Measurements from ENCODE around the gene SMC6. TPM values are rescaled to one million over a fixed set of nuclear protein-coding genes. Genes with fewer than 3 reads are reported as not detected.

Gene SMC6
- total and polyA plus RNA-seq, 2 donors, result 15.9 to 23.3 TPM

GRCh38 chr2:17792515-17792914 lies 38.9 kb upstream of the SMC6 start:
- no peaks in the 10 kb centered on the region for H3K36me3 ChIP-seq (ENCODE audit: control insufficient read depth in 2 of 2, insufficient read depth in 2 of 2, low read length in 1 of 2)
- DNase-seq (ENCODE audit: low read depth in 6 of 9, low spot score in 9 of 9), result no peak
- H3K27me3 ChIP-seq (ENCODE audit: control insufficient read depth in 2 of 2, insufficient read depth in 1 of 2, low read length in 1 of 2), result no peaks in the 10 kb centered on the region
- no peaks in the 10 kb centered on the region for H3K4me1 ChIP-seq (ENCODE audit: control insufficient read depth in 2 of 2, insufficient read depth in 2 of 2, low read length in 2 of 2)
- H3K4me3 ChIP-seq (ENCODE audit: low read length in 2 of 2), result no peak overlapping the region
- 0% methylated on average over 1 of the region's 1 CpG for WGBS
- H3K27ac ChIP-seq (ENCODE audit: low read depth in 1 of 2, low read length in 1 of 2), result no peak overlapping the region
- H3K9me3 ChIP-seq (ENCODE audit: control insufficient read depth in 2 of 2, insufficient read depth in 1 of 2, low read length in 1 of 2), result no peaks in the 10 kb centered on the region

- no peak overlapping the region for H3K27ac ChIP-seq (ENCODE audit: low read depth in 1 of 2, low read length in 1 of 2)
- no peak overlapping the region for H3K4me3 ChIP-seq (ENCODE audit: low read length in 2 of 2)
- DNase-seq (ENCODE audit: low read depth in 6 of 9, low spot score in 9 of 9), result no peak
- no peaks in the 10 kb centered on the region for H3K4me1 ChIP-seq (ENCODE audit: control insufficient read depth in 2 of 2, insufficient read depth in 2 of 2, low read length in 2 of 2)
- H3K36me3 ChIP-seq (ENCODE audit: control insufficient read depth in 2 of 2, insufficient read depth in 2 of 2, low read length in 1 of 2), result no peaks in the 10 kb centered on the region
- WGBS, result 69% methylated on average over 2 of the region's 2 CpGs
- no peaks in the 10 kb centered on the region for H3K27me3 ChIP-seq (ENCODE audit: control insufficient read depth in 2 of 2, insufficient read depth in 1 of 2, low read length in 1 of 2)
- no peaks in the 10 kb centered on the region for H3K9me3 ChIP-seq (ENCODE audit: control insufficient read depth in 2 of 2, insufficient read depth in 1 of 2, low read length in 1 of 2)
Observed at GRCh38 chr2:17791817-17792130, 38.2 kb upstream of the SMC6 start.

- H3K27ac ChIP-seq (ENCODE audit: low read depth in 1 of 2, low read length in 1 of 2), result no peak overlapping the region
- no peaks in the 10 kb centered on the region for H3K9me3 ChIP-seq (ENCODE audit: control insufficient read depth in 2 of 2, insufficient read depth in 1 of 2, low read length in 1 of 2)
- H3K36me3 ChIP-seq (ENCODE audit: control insufficient read depth in 2 of 2, insufficient read depth in 2 of 2, low read length in 1 of 2), result no peaks in the 10 kb centered on the region
- DNase-seq (ENCODE audit: low read depth in 6 of 9, low spot score in 9 of 9), result no peak
- H3K4me3 ChIP-seq (ENCODE audit: low read length in 2 of 2), result no peak overlapping the region
- H3K4me1 ChIP-seq (ENCODE audit: control insufficient read depth in 2 of 2, insufficient read depth in 2 of 2, low read length in 2 of 2), result no peaks in the 10 kb centered on the region
- WGBS, result 57% methylated on average over 5 of the region's 5 CpGs
- no peaks in the 10 kb centered on the region for H3K27me3 ChIP-seq (ENCODE audit: control insufficient read depth in 2 of 2, insufficient read depth in 1 of 2, low read length in 1 of 2)
Observed at GRCh38 chr2:17791121-17791816, 37.7 kb upstream of the SMC6 start.

GRCh38 chr2:17790536-17790935 lies 36.9 kb upstream of the SMC6 start:
- WGBS, result 82% methylated on average over 1 of the region's 1 CpG
- H3K36me3 ChIP-seq (ENCODE audit: control insufficient read depth in 2 of 2, insufficient read depth in 2 of 2, low read length in 1 of 2), result no peaks in the 10 kb centered on the region
- no peaks in the 10 kb centered on the region for H3K4me1 ChIP-seq (ENCODE audit: control insufficient read depth in 2 of 2, insufficient read depth in 2 of 2, low read length in 2 of 2)

GRCh38 chr2:17788773-17789172 lies 35.2 kb upstream of the SMC6 start:
- no peak for DNase-seq (ENCODE audit: low read depth in 6 of 9, low spot score in 9 of 9)
- H3K4me1 ChIP-seq (ENCODE audit: control insufficient read depth in 2 of 2, insufficient read depth in 2 of 2, low read length in 2 of 2), result no peaks in the 10 kb centered on the region
- no peaks in the 10 kb centered on the region for H3K9me3 ChIP-seq (ENCODE audit: control insufficient read depth in 2 of 2, insufficient read depth in 1 of 2, low read length in 1 of 2)
- no peak overlapping the region for H3K27ac ChIP-seq (ENCODE audit: low read depth in 1 of 2, low read length in 1 of 2)
- H3K36me3 ChIP-seq (ENCODE audit: control insufficient read depth in 2 of 2, insufficient read depth in 2 of 2, low read length in 1 of 2), result no peaks in the 10 kb centered on the region
- H3K27me3 ChIP-seq (ENCODE audit: control insufficient read depth in 2 of 2, insufficient read depth in 1 of 2, low read length in 1 of 2), result no peaks in the 10 kb centered on the region
- 97% methylated on average over 4 of the region's 4 CpGs for WGBS
- H3K4me3 ChIP-seq (ENCODE audit: low read length in 2 of 2), result no peak overlapping the region

More at GRCh38 chr2:17790536-17790935, 36.9 kb upstream of the SMC6 start:
- no peak overlapping the region for H3K27ac ChIP-seq (ENCODE audit: low read depth in 1 of 2, low read length in 1 of 2)
- H3K9me3 ChIP-seq (ENCODE audit: control insufficient read depth in 2 of 2, insufficient read depth in 1 of 2, low read length in 1 of 2), result no peaks in the 10 kb centered on the region
- no peak overlapping the region for H3K4me3 ChIP-seq (ENCODE audit: low read length in 2 of 2)
- DNase-seq (ENCODE audit: low read depth in 6 of 9, low spot score in 9 of 9), result no peak
- no peaks in the 10 kb centered on the region for H3K27me3 ChIP-seq (ENCODE audit: control insufficient read depth in 2 of 2, insufficient read depth in 1 of 2, low read length in 1 of 2)

GRCh38 chr2:17786727-17787126 lies 33.1 kb upstream of the SMC6 start:
- Histone ChIP-seq H3K4me1 (ENCODE audit: control insufficient read depth in 2 of 2, insufficient read depth in 2 of 2, low read length in 2 of 2) (no peaks in the 10 kb centered on the region), H3K27ac (ENCODE audit: low read depth in 1 of 2, low read length in 1 of 2) (no peak overlapping the region), H3K27me3 (ENCODE audit: control insufficient read depth in 2 of 2, insufficient read depth in 1 of 2, low read length in 1 of 2) (no peaks in the 10 kb centered on the region), H3K36me3 (ENCODE audit: control insufficient read depth in 2 of 2, insufficient read depth in 2 of 2, low read length in 1 of 2) (peaks cover 0 to 7% of the 10 kb centered on the region in 2 donors), H3K9me3 (ENCODE audit: control insufficient read depth in 2 of 2, insufficient read depth in 1 of 2, low read length in 1 of 2) (no peaks in the 10 kb centered on the region), H3K4me3 (ENCODE audit: low read length in 2 of 2) (no peak overlapping the region)
- 97% methylated on average over 3 of the region's 3 CpGs for WGBS
- no peak for DNase-seq (ENCODE audit: low read depth in 6 of 9, low spot score in 9 of 9)

GRCh38 chr2:17781482-17781881 lies 27.9 kb upstream of the SMC6 start:
- DNase-seq (ENCODE audit: low read depth in 6 of 9, low spot score in 9 of 9), result no peak
- Histone ChIP-seq H3K27me3 (ENCODE audit: control insufficient read depth in 2 of 2, insufficient read depth in 1 of 2, low read length in 1 of 2) (no peaks in the 10 kb centered on the region), H3K4me3 (ENCODE audit: low read length in 2 of 2) (no peak overlapping the region), H3K9me3 (ENCODE audit: control insufficient read depth in 2 of 2, insufficient read depth in 1 of 2, low read length in 1 of 2) (no peaks in the 10 kb centered on the region), H3K4me1 (ENCODE audit: control insufficient read depth in 2 of 2, insufficient read depth in 2 of 2, low read length in 2 of 2) (no peaks in the 10 kb centered on the region), H3K36me3 (ENCODE audit: control insufficient read depth in 2 of 2, insufficient read depth in 2 of 2, low read length in 1 of 2) (peaks cover 0 to 24% of the 10 kb centered on the region in 2 donors), H3K27ac (ENCODE audit: low read depth in 1 of 2, low read length in 1 of 2) (no peak overlapping the region)
- 94% methylated on average over 1 of the region's 1 CpG for WGBS

GRCh38 chr2:17780546-17780945 lies 26.9 kb upstream of the SMC6 start:
- 96% methylated on average over 1 of the region's 1 CpG for WGBS
- no peaks in the 10 kb centered on the region for H3K9me3 ChIP-seq (ENCODE audit: control insufficient read depth in 2 of 2, insufficient read depth in 1 of 2, low read length in 1 of 2)

GRCh38 chr2:17772532-17772931 lies 18.9 kb upstream of the SMC6 start:
- no peak overlapping the region for H3K27ac ChIP-seq (ENCODE audit: low read depth in 1 of 2, low read length in 1 of 2)
- H3K4me1 ChIP-seq (ENCODE audit: control insufficient read depth in 2 of 2, insufficient read depth in 2 of 2, low read length in 2 of 2), result no peaks in the 10 kb centered on the region
- WGBS, result 96% methylated on average over 2 of the region's 2 CpGs
- no peaks in the 10 kb centered on the region for H3K9me3 ChIP-seq (ENCODE audit: control insufficient read depth in 2 of 2, insufficient read depth in 1 of 2, low read length in 1 of 2)
- H3K36me3 ChIP-seq (ENCODE audit: control insufficient read depth in 2 of 2, insufficient read depth in 2 of 2, low read length in 1 of 2), result peaks cover 3 to 15% of the 10 kb centered on the region in 2 donors
- H3K27me3 ChIP-seq (ENCODE audit: control insufficient read depth in 2 of 2, insufficient read depth in 1 of 2, low read length in 1 of 2), result no peaks in the 10 kb centered on the region
- no peak for DNase-seq (ENCODE audit: low read depth in 6 of 9, low spot score in 9 of 9)
- no peak overlapping the region for H3K4me3 ChIP-seq (ENCODE audit: low read length in 2 of 2)

More at GRCh38 chr2:17780546-17780945, 26.9 kb upstream of the SMC6 start:
- Histone ChIP-seq H3K27ac (ENCODE audit: low read depth in 1 of 2, low read length in 1 of 2) (no peak overlapping the region), H3K27me3 (ENCODE audit: control insufficient read depth in 2 of 2, insufficient read depth in 1 of 2, low read length in 1 of 2) (no peaks in the 10 kb centered on the region), H3K4me3 (ENCODE audit: low read length in 2 of 2) (no peak overlapping the region), H3K36me3 (ENCODE audit: control insufficient read depth in 2 of 2, insufficient read depth in 2 of 2, low read length in 1 of 2) (peaks cover 0 to 24% of the 10 kb centered on the region in 2 donors), H3K4me1 (ENCODE audit: control insufficient read depth in 2 of 2, insufficient read depth in 2 of 2, low read length in 2 of 2) (no peaks in the 10 kb centered on the region)
- no peak for DNase-seq (ENCODE audit: low read depth in 6 of 9, low spot score in 9 of 9)
